Measurements from ENCODE around the gene STYXL1. TPM values are rescaled to one million over a fixed set of nuclear protein-coding genes. Genes with fewer than 3 reads are reported as not detected.

Gene STYXL1
- total and polyA plus RNA-seq, 7 donors: 9.4 to 81.4 (median 30.7) TPM

- intact Hi-C loops (cut with DNase I): loop anchor here (2.0 to 10.0 kb wide), 4 partner anchors 89 to 1719 kb away; partner anchors contain the start of genes HIP1 and RHBDD2
- 83 to 85% methylated on average over 10 of the region's 10 CpGs for WGBS, 2 donors
- H3K27ac ChIP-seq: peak overlapping the region; percentile 84 to 95 (median 94)
- H3K9me3 ChIP-seq: no peaks in the 10 kb centered on the region
- H3K4me3 ChIP-seq: peak overlapping the region in 2 of 4 donors; percentile 3 to 7
- peaks cover 0 to 70% (median 65%) of the 10 kb centered on the region in 4 donors for H3K4me1 ChIP-seq
- TF ChIP-seq POLR2A (IDR thresholded peaks at IDR 0.05) (no peak), EP300 (IDR thresholded peaks at IDR 0.05) (no peak), POLR2AphosphoS5 (IDR thresholded peaks at IDR 0.05) (no peak)
- H3K27me3 ChIP-seq: no peaks in the 10 kb centered on the region
- no peak for DNase-seq
- H3K36me3 ChIP-seq: peaks cover 0 to 9% (median 4%) of the 10 kb centered on the region in 4 donors
Measured at GRCh38 chr7:75968012-75968411, 79.8 kb downstream of the STYXL1 start.

GRCh38 chr7:75967487-75967997, 80.3 kb downstream of the STYXL1 start:
- H3K4me3 ChIP-seq: peak overlapping the region in 2 of 4 donors; percentile 3 to 7
- H3K27ac ChIP-seq: peak overlapping the region; percentile 84 to 95 (median 94)
- TF ChIP-seq POLR2AphosphoS5 (IDR thresholded peaks at IDR 0.05) (peak in 3 of 4 donors; percentile 33 to 80 (median 42)), POLR2A (IDR thresholded peaks at IDR 0.05) (no peak), CTCF (IDR thresholded peaks at IDR 0.05) (no peak), EP300 (IDR thresholded peaks at IDR 0.05) (peak in 2 of 4 donors; percentile 12 to 86)
- peak; percentile 91 for DNase-seq
- peaks cover 0 to 4% (median 1%) of the 10 kb centered on the region in 4 donors for H3K36me3 ChIP-seq
- no peaks in the 10 kb centered on the region for H3K9me3 ChIP-seq
- no peaks in the 10 kb centered on the region for H3K27me3 ChIP-seq
- intact Hi-C loops (cut with DNase I): loop anchor here (1.0 to 10.0 kb wide), 5 partner anchors 27 to 1720 kb away; partner anchors contain the start of genes HIP1, POR and TMEM120A
- 44 to 57% methylated on average over 13 of the region's 13 CpGs for WGBS, 2 donors
- peaks cover 0 to 75% (median 67%) of the 10 kb centered on the region in 4 donors for H3K4me1 ChIP-seq

- DNase-seq: no peak
- Histone ChIP-seq H3K27ac (peak overlapping the region; percentile 84 to 95 (median 94)), H3K4me1 (peaks cover 0 to 78% (median 67%) of the 10 kb centered on the region in 4 donors), H3K4me3 (peak overlapping the region in 2 of 4 donors; percentile 37), H3K9me3 (no peaks in the 10 kb centered on the region), H3K27me3 (no peaks in the 10 kb centered on the region), H3K36me3 (no peaks in the 10 kb centered on the region)
- no peak for TF ChIP-seq EP300 (IDR thresholded peaks at IDR 0.05)
- no peak for TF ChIP-seq POLR2AphosphoS5 (IDR thresholded peaks at IDR 0.05)
- TF ChIP-seq CTCF (IDR thresholded peaks at IDR 0.05): no peak
- no peak for TF ChIP-seq POLR2A (IDR thresholded peaks at IDR 0.05)
- intact Hi-C loops (cut with DNase I): loop anchor here (1.0 to 10.0 kb wide), 5 partner anchors 28 to 1720 kb away; partner anchors contain the start of genes HIP1, POR and TMEM120A
- 92 to 95% methylated on average over 11 of the region's 11 CpGs for WGBS, 2 donors
Measured at GRCh38 chr7:75967055-75967454, 80.7 kb downstream of the STYXL1 start.

GRCh38 chr7:75966190-75966961, 81.4 kb downstream of the STYXL1 start:
- peak overlapping the region in 3 of 4 donors; percentile 31 to 37 (median 37) for H3K4me3 ChIP-seq
- H3K27me3 ChIP-seq: no peaks in the 10 kb centered on the region
- peaks cover 0 to 74% (median 61%) of the 10 kb centered on the region in 4 donors for H3K4me1 ChIP-seq
- DNase-seq: peak; percentile 94
- H3K9me3 ChIP-seq: no peaks in the 10 kb centered on the region
- peak overlapping the region; percentile 84 to 95 (median 94) for H3K27ac ChIP-seq
- intact Hi-C loops (cut with DNase I): loop anchor here (2.0 to 10.0 kb wide), 4 partner anchors 28 to 1721 kb away; partner anchors contain the start of genes HIP1 and TMEM120A
- H3K36me3 ChIP-seq: no peaks in the 10 kb centered on the region
- peak in 1 of 4 experiments; percentile 7 for TF ChIP-seq CTCF (IDR thresholded peaks at IDR 0.05)
- peak; percentile 69 to 96 (median 91) for TF ChIP-seq EP300 (IDR thresholded peaks at IDR 0.05)
- TF ChIP-seq POLR2AphosphoS5 (IDR thresholded peaks at IDR 0.05): peak; percentile 64 to 90 (median 75)
- TF ChIP-seq POLR2A (IDR thresholded peaks at IDR 0.05): no peak
- 76 to 83% methylated on average over 26 of the region's 26 CpGs for WGBS, 2 donors

All from sigmoid colon (tissue), 7 donors.